HG02852 (cell line): ENCODE results near the gene PERCC1.

ENCODE experiments used
- ATAC-seq: cut with Tn5 transposase; IDR thresholded peaks from one replicate; pipeline ENCODE4 v1.9.1; 2021; ENCODE audit warnings: mild to moderate bottlenecking, moderate library complexity; ENCODE audit not compliant: unreplicated experiment

The PERCC1 gene

GRCh38 chr16:1448536-1449116 is 17.7 kb downstream of the PERCC1 start:
- ATAC-seq: no peak

- ATAC-seq: no peak
Observed at GRCh38 chr16:1449201-1449788, 18.4 kb downstream of the PERCC1 start.

- no peak for ATAC-seq
Observed at GRCh38 chr16:1450218-1450617, 19.3 kb downstream of the PERCC1 start.

DNA sequence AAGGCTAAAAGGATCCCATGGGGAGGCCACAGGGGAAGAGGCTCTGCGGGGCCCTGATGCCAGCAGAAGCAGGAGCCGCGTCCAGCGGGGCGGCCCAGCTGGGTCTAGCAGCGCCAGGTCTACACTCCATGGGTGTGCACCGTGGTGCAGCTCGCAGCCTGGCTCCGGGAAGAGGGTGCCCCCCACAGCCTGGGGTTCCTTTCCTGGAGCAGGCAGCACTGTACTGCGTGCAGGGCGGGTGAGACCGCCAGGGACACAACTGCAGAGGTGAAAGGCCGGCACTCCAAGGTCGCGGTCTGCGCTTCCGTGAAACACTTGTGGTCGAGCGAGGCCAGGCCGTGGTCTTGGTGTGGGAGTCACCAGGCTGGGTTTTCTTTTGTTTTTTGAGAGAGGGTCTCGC is 20.0 kb downstream of the PERCC1 start:
- no peak for ATAC-seq

GRCh38 chr16:1451702-1452392 is 21.0 kb downstream of the PERCC1 start:
- no peak for ATAC-seq

- ATAC-seq: no peak
Observed at GRCh38 chr16:1452530-1452929, 21.7 kb downstream of the PERCC1 start.

DNA sequence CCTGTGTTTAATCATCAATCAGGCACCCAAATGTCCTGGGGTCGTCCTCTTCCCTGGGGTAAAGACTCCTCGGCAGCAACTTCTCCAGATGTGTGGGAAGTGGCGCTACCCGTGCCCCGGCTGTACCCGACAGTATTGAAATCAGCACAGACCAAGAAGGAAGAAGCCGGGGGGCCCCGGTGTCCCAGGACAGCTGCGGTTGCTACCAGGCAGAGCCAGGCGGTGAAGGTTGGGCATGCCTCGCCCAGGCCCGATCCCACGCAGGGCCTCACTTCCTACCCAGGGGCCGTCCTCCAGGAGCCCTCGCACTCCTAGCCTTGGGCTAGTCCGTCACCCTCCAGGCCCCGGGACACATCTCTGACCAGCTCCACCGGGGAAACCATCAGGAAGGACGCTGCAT is 22.4 kb downstream of the PERCC1 start:
- no peak for ATAC-seq

- no peak for ATAC-seq
Observed at GRCh38 chr16:1454561-1454960, 23.7 kb downstream of the PERCC1 start.

GRCh38 chr16:1455190-1456171 is 24.6 kb downstream of the PERCC1 start:
- no peak for ATAC-seq

- no peak for ATAC-seq
Observed at GRCh38 chr16:1456951-1457350, 26.1 kb downstream of the PERCC1 start.

- no peak for ATAC-seq
Observed at GRCh38 chr16:1457489-1458245, 26.8 kb downstream of the PERCC1 start.

DNA sequence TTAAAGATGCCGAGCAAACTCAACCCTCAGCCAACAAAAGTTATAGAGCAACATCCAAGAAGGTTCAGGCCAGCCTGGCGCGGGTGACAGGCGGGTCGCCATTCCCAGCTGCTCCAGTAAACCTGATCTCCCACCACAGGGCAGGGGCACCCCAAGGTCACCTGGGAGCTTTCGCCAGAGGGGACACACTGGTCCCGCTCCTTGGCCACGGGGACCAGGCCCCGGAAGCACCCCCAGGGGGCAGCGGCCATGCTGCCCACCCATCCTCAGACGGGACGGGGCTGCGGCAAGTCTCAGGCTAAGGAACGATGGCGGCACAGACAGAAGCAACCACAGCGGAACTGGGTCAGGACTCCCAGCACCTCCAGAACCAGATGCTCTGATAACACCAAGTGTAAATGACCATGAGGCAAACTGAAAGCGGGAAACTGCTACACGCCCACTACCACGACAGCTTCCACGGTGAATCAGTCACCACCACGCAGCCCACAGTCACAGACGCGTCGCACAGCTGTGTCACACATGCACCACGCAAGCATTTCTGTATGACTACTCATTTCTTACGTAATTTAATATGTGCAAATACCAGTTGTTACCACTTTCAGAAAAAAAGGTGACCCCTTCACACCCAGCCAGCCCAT is 27.6 kb downstream of the PERCC1 start:
- ATAC-seq: no peak

DNA sequence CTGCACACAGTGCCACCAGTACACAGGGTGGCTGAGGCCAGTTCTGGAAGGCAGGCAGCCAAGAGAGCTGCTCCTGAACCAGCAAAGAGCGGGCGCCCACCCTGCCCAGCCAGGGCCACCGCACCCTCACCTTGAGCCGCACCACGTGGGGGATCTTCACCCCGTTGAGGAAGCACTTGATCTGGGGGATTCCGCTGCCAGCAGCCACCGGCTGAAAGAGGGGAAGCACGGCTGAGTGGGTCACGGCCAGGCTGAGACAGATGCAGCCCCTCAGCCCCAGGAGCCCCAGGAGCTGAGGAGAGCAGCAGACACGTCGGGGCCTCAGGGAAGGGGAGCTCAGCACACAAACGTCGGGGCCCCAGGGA is 28.1 kb downstream of the PERCC1 start:
- no peak for ATAC-seq

DNA sequence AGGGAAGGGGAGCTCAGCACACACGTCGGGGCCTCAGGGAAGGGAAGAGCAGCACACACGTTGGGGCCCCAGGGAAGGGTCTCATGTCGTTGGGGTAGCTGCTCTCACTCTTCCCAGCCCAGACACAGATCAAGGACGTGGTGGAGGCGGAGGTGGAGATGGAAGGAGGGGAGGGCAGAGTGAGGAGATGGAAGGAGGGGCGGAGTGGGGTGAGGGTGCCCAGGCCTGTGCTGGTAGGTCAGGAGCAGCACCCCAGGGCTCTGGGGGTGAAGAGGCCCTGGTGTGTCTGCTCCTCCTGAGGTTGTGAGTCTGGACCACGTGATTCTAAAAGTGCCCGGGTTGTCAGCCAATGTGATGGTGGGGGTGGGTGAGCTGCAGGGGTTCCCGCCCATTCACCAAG is 29.1 kb downstream of the PERCC1 start:
- no peak for ATAC-seq

- no peak for ATAC-seq
Observed at GRCh38 chr16:1460602-1461138, 29.8 kb downstream of the PERCC1 start.

DNA sequence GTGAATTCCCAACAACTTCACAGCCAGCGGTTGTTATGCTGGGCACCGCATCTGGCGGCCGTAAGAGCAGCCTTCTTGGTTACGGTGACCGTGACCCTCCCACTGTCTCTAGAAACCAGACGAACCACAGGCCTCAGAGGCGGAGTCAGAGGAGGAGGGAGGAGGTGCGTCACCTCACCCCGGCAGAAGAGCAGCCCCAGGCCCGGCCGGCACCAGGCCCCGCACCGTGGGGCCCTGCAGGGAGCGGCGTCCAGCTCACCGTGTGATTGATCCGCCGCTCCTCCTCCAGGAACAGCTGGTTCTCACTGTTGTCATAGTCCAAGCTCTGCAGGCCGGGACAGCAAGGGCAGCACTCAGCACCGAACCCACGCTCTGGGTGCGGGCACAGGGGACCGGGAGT is 30.3 kb downstream of the PERCC1 start:
- no peak for ATAC-seq

DNA sequence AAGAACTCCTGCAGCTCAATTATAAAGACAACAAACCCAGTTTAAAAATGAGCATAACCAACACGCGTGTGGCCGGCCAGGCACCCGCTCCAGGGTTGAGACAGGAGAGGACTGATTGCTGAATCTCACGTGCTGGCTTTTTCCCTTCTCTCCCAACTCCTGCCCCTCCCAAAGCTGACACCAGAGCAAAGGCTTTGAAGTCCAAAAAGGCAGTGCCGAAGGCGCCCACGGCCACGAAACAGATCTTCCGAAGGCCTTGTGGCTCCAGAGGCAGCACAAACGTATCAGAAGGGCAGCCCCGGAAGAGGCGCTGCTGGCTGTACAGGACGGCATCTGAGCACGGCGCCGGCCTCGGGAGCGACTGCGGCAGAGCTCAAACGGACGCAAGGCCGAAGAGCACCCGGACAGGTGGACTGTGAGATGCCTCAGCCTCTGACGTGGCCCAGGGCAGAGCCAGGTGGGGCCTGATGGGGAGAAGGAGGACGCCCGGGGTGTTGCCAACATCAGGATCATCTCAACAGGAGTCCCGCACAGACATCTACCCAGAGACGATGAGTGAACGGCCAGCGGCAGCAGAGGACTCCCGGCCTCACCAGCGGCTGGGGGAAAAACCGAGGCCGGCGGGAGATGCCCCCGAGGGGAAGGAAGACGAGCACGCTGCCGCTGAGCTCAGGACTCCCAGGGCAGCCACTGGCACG is 33.5 kb downstream of the PERCC1 start:
- no peak for ATAC-seq

- ATAC-seq: no peak
Observed at GRCh38 chr16:1464894-1465566, 34.2 kb downstream of the PERCC1 start.

- no peak for ATAC-seq
Observed at GRCh38 chr16:1465567-1465915, 34.7 kb downstream of the PERCC1 start.
